Neural cell (in vitro differentiated cells): Measurements from ENCODE around the gene TRPT1.

Experiments used
- CTCF ChIP-seq: fragments of 450-650 bp; IDR thresholded peaks from 2 replicates; pipeline ENCODE4 v1.5.1; 2014; ENCODE audit warnings: antibody characterized with exemption, mild to moderate bottlenecking, moderate library complexity; ENCODE audit not compliant: poor library complexity, severe bottlenecking
- EZH2 ChIP-seq: fragments of 200-600, 300-800 bp; shearing (Covaris generic), sonication (generic); IDR thresholded peaks from 2 replicates; pipeline ENCODE4 v1.6.1; 2014; ENCODE audit warnings: antibody characterized with exemption, low read length, borderline replicate concordance, mild to moderate bottlenecking; ENCODE audit not compliant: insufficient read depth, poor library complexity, severe bottlenecking
- MXI1 ChIP-seq: fragments of 450-650 bp; conservative IDR thresholded peaks from 2 replicates; pipeline ENCODE4 v1.6.1; 2014; ENCODE audit warnings: antibody characterized with exemption, mild to moderate bottlenecking; ENCODE audit not compliant: poor library complexity, severe bottlenecking
- POLR2AphosphoS5 ChIP-seq: IDR thresholded peaks from 2 replicates; pipeline ENCODE4 v1.6.1; 2012
- TAF1 ChIP-seq: IDR thresholded peaks from 2 replicates; pipeline ENCODE4 v1.6.1; 2012; ENCODE audit warnings: low read depth

- TF ChIP-seq MXI1 (no peak), CTCF (no peak), POLR2AphosphoS5 (no peak), EZH2 (no peak), TAF1 (no peak)
These were observed 35.6 kb upstream of the TRPT1 start for GRCh38 chr11:64261556-64262080.
